ENCODE data around the gene KCTD2. TPM values are rescaled to one million over a fixed set of nuclear protein-coding genes. Genes with fewer than 3 reads are reported as not detected.
A peak's percentile ranks its signal among the peaks of the same experiment; 100 is the strongest.

KCTD2 gene
- total and polyA plus RNA-seq, 9 of the 15 experiments (the other 6 are each of a cell fraction or from before 2014, with no cell fraction given), result 1.7 to 32.9 (median 15.8) TPM

DNA sequence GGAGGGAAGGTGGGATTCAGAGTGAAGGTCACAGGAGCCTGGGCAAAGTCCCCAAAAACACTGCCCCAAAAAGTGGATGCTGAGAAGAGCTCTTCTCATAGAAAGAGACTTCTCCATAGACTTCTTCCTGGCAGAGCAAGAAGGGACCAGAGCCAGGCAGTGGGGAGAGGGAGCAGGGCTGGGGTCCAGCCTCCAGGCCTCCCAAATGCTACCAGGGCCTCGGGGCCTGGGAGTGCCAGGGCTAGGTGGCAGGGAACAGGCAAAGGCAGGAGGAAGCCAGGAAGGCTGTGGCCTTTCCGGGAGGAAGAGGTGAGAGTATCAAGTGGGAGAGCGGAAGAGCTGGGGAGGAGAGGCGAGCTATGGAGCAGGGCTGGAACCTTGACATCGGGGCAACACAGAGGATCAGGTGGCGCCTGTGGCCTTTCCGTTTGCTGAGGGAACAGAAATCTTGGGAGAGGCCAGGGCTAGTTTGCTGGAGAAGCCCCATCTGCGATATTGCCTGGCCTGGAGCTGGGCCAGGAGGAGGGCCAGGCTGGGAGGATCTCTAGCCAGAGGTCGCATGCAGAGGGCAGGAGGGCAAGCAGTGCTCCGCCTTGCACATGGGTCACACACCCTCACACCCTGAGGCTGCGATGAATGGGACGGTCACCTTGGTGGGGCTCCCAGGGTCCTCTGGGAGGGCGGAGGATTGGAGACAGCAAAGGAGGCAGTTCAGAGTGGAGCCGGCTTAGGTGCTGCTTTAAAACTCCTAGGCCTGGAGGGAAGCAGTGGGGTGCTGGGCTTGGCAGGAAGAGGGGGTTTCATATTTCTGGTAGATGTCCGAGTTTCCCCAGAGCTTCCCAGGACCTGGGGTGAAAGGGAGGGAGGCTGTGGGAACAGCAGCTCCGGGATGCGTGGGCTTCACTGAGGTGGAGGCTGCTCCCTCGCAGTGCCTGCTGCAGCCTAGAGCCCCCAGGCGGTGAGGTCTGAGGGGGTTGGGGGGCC is 44.1 kb downstream of the KCTD2 start:
- H2AFZ ChIP-seq (ENCODE audit: low read depth, low read length), result peak overlapping the region; percentile 75
- H3K79me2 ChIP-seq (ENCODE audit: control insufficient read depth, insufficient read depth, low read length), result no peaks in the 10 kb centered on the region; the same call in 2 of the 3 replicates
- intact Hi-C loops (cut with micrococcal nuclease), result no loop called here
- ChIA-PET POLR2A (interaction anchor here (0.6 to 1.7 kb wide), 16 partner anchors 10 to 56 kb away, joined by 3 to 5 read pairs (median 3); no protein-coding TSS in a partner anchor), CTCF (ENCODE audit: low intra/inter-chr PET ratio) (interaction anchor here (0.6 kb wide), 1 partner anchor 13 kb away, joined by 3 read pairs; no protein-coding TSS in a partner anchor)
- no TSS peak for BruUV-seq (replicated peaks)
- in situ Hi-C loops (cut with MboI), result no loop called here
- H3K27ac ChIP-seq (ENCODE audit: extremely low read depth, low read depth, low read length), result peak overlapping the region; percentile 74
- ATAC-seq (peak; percentile 35), DNase-seq (ENCODE audit: extremely low read depth in 1 of 4, low spot score in 3 of 4) (peak; percentile 40 to 85 (median 52)), FAIRE-seq (no peak)
- H3K9me1 ChIP-seq (ENCODE audit: control insufficient read depth, insufficient read depth, low read length), result peaks cover 5% of the 10 kb centered on the region
- peak overlapping the region; percentile 68 for H3K4me2 ChIP-seq (ENCODE audit: insufficient read depth, low read length)
- peaks cover 59 to 77% of the 10 kb centered on the region in 2 experiments for H3K4me1 ChIP-seq (replicated peaks in 1 of 2; ENCODE audit: control insufficient read depth in 2 of 2, insufficient read depth in 2 of 2, low read length in 2 of 2)
- H3K36me3 ChIP-seq (ENCODE audit: control insufficient read depth, insufficient read depth, low read length), result no peaks in the 10 kb centered on the region
- H3K27me3 ChIP-seq (ENCODE audit: control insufficient read depth in 2 of 2, insufficient read depth in 2 of 2, low read length in 2 of 2), result no peaks in the 10 kb centered on the region; a peak in 1 of 5 replicates
- H3K9me3 ChIP-seq (replicated peaks; ENCODE audit: control insufficient read depth, insufficient read depth, low read depth, low read length), result no peaks in the 10 kb centered on the region
- H3K9ac ChIP-seq (ENCODE audit: insufficient read depth in 1 of 2, low read depth in 2 of 2, low read length in 2 of 2), result peak overlapping the region; percentile 46 to 89
- 16% methylated on average over 15 of the region's 19 CpGs for whole genome bisulfite sequencing (ENCODE audit: insufficient coverage, low coverage, missing lambda C conversion rate)
- H3K4me3 ChIP-seq, result no peak overlapping the region
- H4K20me1 ChIP-seq (replicated peaks; ENCODE audit: control insufficient read depth, insufficient read depth, low read length), result no peaks in the 10 kb centered on the region
- TF ChIP-seq, protein P1, sequence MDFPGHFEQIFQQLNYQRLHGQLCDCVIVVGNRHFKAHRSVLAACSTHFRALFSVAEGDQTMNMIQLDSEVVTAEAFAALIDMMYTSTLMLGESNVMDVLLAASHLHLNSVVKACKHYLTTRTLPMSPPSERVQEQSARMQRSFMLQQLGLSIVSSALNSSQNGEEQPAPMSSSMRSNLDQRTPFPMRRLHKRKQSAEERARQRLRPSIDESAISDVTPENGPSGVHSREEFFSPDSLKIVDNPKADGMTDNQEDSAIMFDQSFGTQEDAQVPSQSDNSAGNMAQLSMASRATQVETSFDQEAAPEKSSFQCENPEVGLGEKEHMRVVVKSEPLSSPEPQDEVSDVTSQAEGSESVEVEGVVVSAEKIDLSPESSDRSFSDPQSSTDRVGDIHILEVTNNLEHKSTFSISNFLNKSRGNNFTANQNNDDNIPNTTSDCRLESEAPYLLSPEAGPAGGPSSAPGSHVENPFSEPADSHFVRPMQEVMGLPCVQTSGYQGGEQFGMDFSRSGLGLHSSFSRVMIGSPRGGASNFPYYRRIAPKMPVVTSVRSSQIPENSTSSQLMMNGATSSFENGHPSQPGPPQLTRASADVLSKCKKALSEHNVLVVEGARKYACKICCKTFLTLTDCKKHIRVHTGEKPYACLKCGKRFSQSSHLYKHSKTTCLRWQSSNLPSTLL (IDR thresholded peaks at IDR 0.05), result no peak
- no peak for TF ChIP-seq GABPB1 (CRISPR knock-in tag; IDR thresholded peaks at IDR 0.05)
- TF ChIP-seq KAT7 (CRISPR knock-in tag; IDR thresholded peaks at IDR 0.05; ENCODE audit: borderline replicate concordance), result 0 out of 2 replicates have a peak, but pooled peaks have one; percentile 46
- no peak for TF ChIP-seq SMARCE1 (IDR thresholded peaks at IDR 0.05)
- no peak for TF ChIP-seq CHD2 (IDR thresholded peaks at IDR 0.05; ENCODE audit: low read depth, low read length)
- TF ChIP-seq BCL6 (CRISPR knock-in tag; IDR thresholded peaks at IDR 0.05), result no peak
- TF ChIP-seq SRSF9 (IDR thresholded peaks at IDR 0.05; ENCODE audit: borderline replicate concordance, low read depth, low read length), result no peak
- TF ChIP-seq, protein P2, sequence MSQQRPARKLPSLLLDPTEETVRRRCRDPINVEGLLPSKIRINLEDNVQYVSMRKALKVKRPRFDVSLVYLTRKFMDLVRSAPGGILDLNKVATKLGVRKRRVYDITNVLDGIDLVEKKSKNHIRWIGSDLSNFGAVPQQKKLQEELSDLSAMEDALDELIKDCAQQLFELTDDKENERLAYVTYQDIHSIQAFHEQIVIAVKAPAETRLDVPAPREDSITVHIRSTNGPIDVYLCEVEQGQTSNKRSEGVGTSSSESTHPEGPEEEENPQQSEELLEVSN (IDR thresholded peaks at IDR 0.05; ENCODE audit: borderline replicate concordance in 1 of 2, extremely low read depth in 1 of 2, insufficient read depth in 1 of 2, insufficient read length in 1 of 2, low read depth in 1 of 2, low read length in 1 of 2, poor library complexity in 1 of 2, severe bottlenecking in 1 of 2), result peak in 1 of 2 experiments; percentile 48
- no peak for TF ChIP-seq ZNF133 (CRISPR knock-in tag; IDR thresholded peaks at IDR 0.05)
- peak in 1 of 2 experiments; percentile 39; a peak in 1 of 4 replicates for TF ChIP-seq RCOR1 (IDR thresholded peaks at IDR 0.05; ENCODE audit: borderline replicate concordance in 1 of 2, low read depth in 2 of 2, low read length in 2 of 2)
- no peak for TF ChIP-seq ZNF384 (IDR thresholded peaks at IDR 0.05; ENCODE audit: low read depth, low read length)
- TF ChIP-seq POLR2G (IDR thresholded peaks at IDR 0.05; ENCODE audit: low read depth, low read length), result no peak
- TF ChIP-seq ZNF561 (CRISPR knock-in tag; conservative IDR thresholded peaks at IDR 0.05), result no peak
- no peak for TF ChIP-seq CBFB (CRISPR knock-in tag; IDR thresholded peaks at IDR 0.05)
- no peak for TF ChIP-seq BACH1 (tag; IDR thresholded peaks at IDR 0.05)
- TF ChIP-seq NFE2L1 (tag; IDR thresholded peaks at IDR 0.05; ENCODE audit: borderline replicate concordance, low read depth), result no peak
- TF ChIP-seq, protein P3, sequence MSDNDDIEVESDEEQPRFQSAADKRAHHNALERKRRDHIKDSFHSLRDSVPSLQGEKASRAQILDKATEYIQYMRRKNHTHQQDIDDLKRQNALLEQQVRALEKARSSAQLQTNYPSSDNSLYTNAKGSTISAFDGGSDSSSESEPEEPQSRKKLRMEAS (CRISPR knock-in tag; IDR thresholded peaks at IDR 0.05), result no peak
- no peak for TF ChIP-seq EP400 (IDR thresholded peaks at IDR 0.05)
